ENCODE measurements around the gene ADGRD1. TPM values are rescaled to one million over a fixed set of nuclear protein-coding genes. Genes with fewer than 3 reads are reported as not detected.

ADGRD1 gene
- total and polyA plus RNA-seq, 2 of the 8 experiments (the other 6 are each of a cell fraction or from before 2014, with no cell fraction given) = 0.36 to 0.48 TPM

DNA sequence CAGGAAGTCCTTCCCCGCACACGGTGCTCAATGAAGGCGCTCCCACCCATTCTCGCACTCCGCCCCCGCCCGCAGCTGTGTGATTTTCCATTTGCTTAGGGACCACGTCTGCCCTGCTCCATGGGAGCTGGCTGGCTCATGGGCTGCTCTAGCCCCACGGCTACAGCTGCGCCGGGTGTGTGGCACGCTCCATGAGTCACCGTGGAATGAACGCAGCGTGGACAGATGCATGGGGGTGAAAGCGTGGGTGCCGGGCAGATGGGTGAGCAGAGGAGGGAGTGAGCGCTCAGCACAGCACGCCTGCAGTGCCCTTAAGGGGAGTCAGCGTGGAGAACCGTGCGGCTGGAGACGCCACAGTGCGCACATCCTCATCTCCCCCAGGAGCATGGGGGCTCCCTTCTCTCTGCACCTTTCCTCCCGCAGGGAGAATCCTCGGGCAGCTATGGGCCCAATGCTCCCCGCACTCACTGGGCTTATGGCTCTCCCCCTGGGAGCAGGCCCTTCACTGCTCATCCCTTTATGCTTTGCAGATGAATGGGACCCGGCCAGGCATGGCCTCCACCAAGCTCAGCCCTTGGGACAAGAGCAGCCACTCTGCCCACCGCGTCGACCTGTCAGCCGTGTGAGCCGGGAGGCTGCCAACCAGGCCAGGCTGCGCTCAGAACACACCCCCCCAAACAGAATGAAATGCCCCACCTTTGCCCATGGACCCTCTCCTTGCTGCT, 185.1 kb downstream of the ADGRD1 start (continued):
- no peak for TF ChIP-seq BCL11A (IDR thresholded peaks at IDR 0.05; ENCODE audit: low read depth in 2 of 2, low read length in 2 of 2)

Measured in H1 (cell line).